ENCODE results near the gene COL6A2. TPM values are rescaled to one million over a fixed set of nuclear protein-coding genes. Genes with fewer than 3 reads are reported as not detected.

Gene COL6A2
- total and polyA plus RNA-seq, 4 experiments from 2014 or later = 0.77 to 25.7 (median 11.6) TPM

GRCh38 chr21:46088189-46088588, 9.7 kb upstream of the COL6A2 start:
- H3K4me1 Mint-ChIP-seq = peaks cover 0 to 5% (median 1%) of the 10 kb centered on the region in 4 donors
- DNase-seq = no peak
- H3K9me3 Mint-ChIP-seq = peaks cover 0 to 43% (median 28%) of the 10 kb centered on the region in 8 donors
- Histone ChIP-seq H3K9me3 (ENCODE audit: control insufficient read depth in 1 of 2, low read length in 2 of 2) (no peaks in the 10 kb centered on the region), H3K4me1 (ENCODE audit: insufficient read depth, low read length) (no peaks in the 10 kb centered on the region), H3K27ac (ENCODE audit: low read depth, low read length) (no peak overlapping the region), H3K27me3 (ENCODE audit: insufficient read depth, low read length) (no peaks in the 10 kb centered on the region), H3K36me3 (ENCODE audit: insufficient read depth, low read length) (no peaks in the 10 kb centered on the region), H3K4me3 (ENCODE audit: low read length in 2 of 2) (no peak overlapping the region)
- intact Hi-C loops (cut with micrococcal nuclease) = no loop called here
- H3K27ac Mint-ChIP-seq = no peak overlapping the region
- H3K27me3 Mint-ChIP-seq = peaks cover 0 to 2% of the 10 kb centered on the region in 2 donors
- no peak overlapping the region for H3K4me3 Mint-ChIP-seq
- ChIA-PET CTCF (ENCODE audit: partially characterized antibody) (no interaction called here), POLR2A (ENCODE audit: partially characterized antibody) (no interaction called here)
- H3K36me3 Mint-ChIP-seq = no peaks in the 10 kb centered on the region

- Mint-ChIP-seq H3K4me1 (peaks cover 0 to 5% (median 1%) of the 10 kb centered on the region in 4 donors), H3K27me3 (peaks cover 0 to 2% of the 10 kb centered on the region in 2 donors), H3K36me3 (no peaks in the 10 kb centered on the region), H3K9me3 (peaks cover 0 to 43% (median 28%) of the 10 kb centered on the region in 8 donors), H3K27ac (no peak overlapping the region), H3K4me3 (no peak overlapping the region)
- no peak for DNase-seq
- ChIA-PET POLR2A (ENCODE audit: partially characterized antibody) (no interaction called here), CTCF (ENCODE audit: partially characterized antibody) (no interaction called here)
- intact Hi-C loops (cut with micrococcal nuclease) = no loop called here
- H3K36me3 ChIP-seq (ENCODE audit: insufficient read depth, low read length) = no peaks in the 10 kb centered on the region
- no peaks in the 10 kb centered on the region for H3K4me1 ChIP-seq (ENCODE audit: insufficient read depth, low read length)
- no peaks in the 10 kb centered on the region for H3K27me3 ChIP-seq (ENCODE audit: insufficient read depth, low read length)
- no peak overlapping the region for H3K4me3 ChIP-seq (ENCODE audit: low read length in 2 of 2)
- H3K27ac ChIP-seq (ENCODE audit: low read depth, low read length) = no peak overlapping the region
- no peaks in the 10 kb centered on the region for H3K9me3 ChIP-seq (ENCODE audit: control insufficient read depth in 1 of 2, low read length in 2 of 2)
Measured at GRCh38 chr21:46089285-46089684, 8.6 kb upstream of the COL6A2 start.

GRCh38 chr21:46091118-46091517, 6.8 kb upstream of the COL6A2 start:
- intact Hi-C loops (cut with micrococcal nuclease) = no loop called here
- Histone ChIP-seq H3K27ac (ENCODE audit: low read depth, low read length) (no peak overlapping the region), H3K4me3 (ENCODE audit: low read length in 2 of 2) (no peak overlapping the region), H3K27me3 (ENCODE audit: insufficient read depth, low read length) (no peaks in the 10 kb centered on the region), H3K4me1 (ENCODE audit: insufficient read depth, low read length) (no peaks in the 10 kb centered on the region), H3K36me3 (ENCODE audit: insufficient read depth, low read length) (no peaks in the 10 kb centered on the region), H3K9me3 (ENCODE audit: control insufficient read depth in 1 of 2, low read length in 2 of 2) (no peaks in the 10 kb centered on the region)
- no peak overlapping the region for H3K4me3 Mint-ChIP-seq
- no peak for DNase-seq
- H3K9me3 Mint-ChIP-seq = peaks cover 0 to 38% (median 25%) of the 10 kb centered on the region in 8 donors
- peaks cover 0 to 6% (median 1%) of the 10 kb centered on the region in 4 donors for H3K4me1 Mint-ChIP-seq
- CTCF ChIA-PET (ENCODE audit: partially characterized antibody) = no interaction called here
- H3K36me3 Mint-ChIP-seq = no peaks in the 10 kb centered on the region
- POLR2A ChIA-PET (ENCODE audit: partially characterized antibody) = no interaction called here
- peaks cover 0 to 2% of the 10 kb centered on the region in 2 donors for H3K27me3 Mint-ChIP-seq
- H3K27ac Mint-ChIP-seq = peak overlapping the region in 1 of 7 donors; percentile 81

GRCh38 chr21:46091631-46092025, 6.3 kb upstream of the COL6A2 start:
- no peak for DNase-seq
- intact Hi-C loops (cut with micrococcal nuclease) = no loop called here
- POLR2A ChIA-PET (ENCODE audit: partially characterized antibody) = no interaction called here
- H3K27me3 Mint-ChIP-seq = peaks cover 0 to 2% of the 10 kb centered on the region in 2 donors
- H3K4me1 Mint-ChIP-seq = peaks cover 0 to 7% (median 1%) of the 10 kb centered on the region in 4 donors
- no peak overlapping the region for H3K27ac Mint-ChIP-seq
- CTCF ChIA-PET (ENCODE audit: partially characterized antibody) = no interaction called here
- no peak overlapping the region for H3K4me3 Mint-ChIP-seq
- Histone ChIP-seq H3K9me3 (ENCODE audit: control insufficient read depth in 1 of 2, low read length in 2 of 2) (no peaks in the 10 kb centered on the region), H3K27me3 (ENCODE audit: insufficient read depth, low read length) (no peaks in the 10 kb centered on the region), H3K4me3 (ENCODE audit: low read length in 2 of 2) (no peak overlapping the region), H3K4me1 (ENCODE audit: insufficient read depth, low read length) (no peaks in the 10 kb centered on the region), H3K36me3 (ENCODE audit: insufficient read depth, low read length) (no peaks in the 10 kb centered on the region), H3K27ac (ENCODE audit: low read depth, low read length) (no peak overlapping the region)
- peaks cover 0 to 35% (median 24%) of the 10 kb centered on the region in 8 donors for H3K9me3 Mint-ChIP-seq
- H3K36me3 Mint-ChIP-seq = no peaks in the 10 kb centered on the region

- H3K27me3 ChIP-seq (ENCODE audit: insufficient read depth, low read length) = no peaks in the 10 kb centered on the region
- no peak overlapping the region for H3K4me3 ChIP-seq (ENCODE audit: low read length in 2 of 2)
- no peaks in the 10 kb centered on the region for H3K4me1 ChIP-seq (ENCODE audit: insufficient read depth, low read length)
- DNase-seq = no peak
- Mint-ChIP-seq H3K27me3 (no peaks in the 10 kb centered on the region), H3K4me3 (no peak overlapping the region), H3K4me1 (peaks cover 0 to 9% (median 3%) of the 10 kb centered on the region in 4 donors), H3K36me3 (no peaks in the 10 kb centered on the region), H3K27ac (no peak overlapping the region), H3K9me3 (peaks cover 0 to 30% (median 18%) of the 10 kb centered on the region in 8 donors)
- no peak overlapping the region for H3K27ac ChIP-seq (ENCODE audit: low read depth, low read length)
- no peaks in the 10 kb centered on the region for H3K9me3 ChIP-seq (ENCODE audit: control insufficient read depth in 1 of 2, low read length in 2 of 2)
- intact Hi-C loops (cut with micrococcal nuclease) = no loop called here
- POLR2A ChIA-PET (ENCODE audit: partially characterized antibody) = no interaction called here
- CTCF ChIA-PET (ENCODE audit: partially characterized antibody) = no interaction called here
- H3K36me3 ChIP-seq (ENCODE audit: insufficient read depth, low read length) = no peaks in the 10 kb centered on the region
Measured at GRCh38 chr21:46092026-46092764, 5.7 kb upstream of the COL6A2 start.

GRCh38 chr21:46092811-46093667, 4.9 kb upstream of the COL6A2 start:
- Histone ChIP-seq H3K27ac (ENCODE audit: low read depth, low read length) (no peak overlapping the region), H3K9me3 (ENCODE audit: control insufficient read depth in 1 of 2, low read length in 2 of 2) (no peaks in the 10 kb centered on the region), H3K36me3 (ENCODE audit: insufficient read depth, low read length) (no peaks in the 10 kb centered on the region), H3K27me3 (ENCODE audit: insufficient read depth, low read length) (no peaks in the 10 kb centered on the region), H3K4me1 (ENCODE audit: insufficient read depth, low read length) (no peaks in the 10 kb centered on the region), H3K4me3 (ENCODE audit: low read length in 2 of 2) (no peak overlapping the region)
- Mint-ChIP-seq H3K27me3 (no peaks in the 10 kb centered on the region), H3K4me3 (no peak overlapping the region), H3K36me3 (no peaks in the 10 kb centered on the region), H3K27ac (no peak overlapping the region), H3K9me3 (peaks cover 0 to 23% (median 15%) of the 10 kb centered on the region in 8 donors), H3K4me1 (peaks cover 0 to 9% (median 3%) of the 10 kb centered on the region in 4 donors)
- POLR2A ChIA-PET (ENCODE audit: partially characterized antibody) = no interaction called here
- DNase-seq = no peak
- intact Hi-C loops (cut with micrococcal nuclease) = no loop called here
- CTCF ChIA-PET (ENCODE audit: partially characterized antibody) = no interaction called here

- no peak overlapping the region for H3K4me3 Mint-ChIP-seq
- CTCF ChIA-PET (ENCODE audit: partially characterized antibody) = no interaction called here
- no peak overlapping the region for H3K4me3 ChIP-seq (ENCODE audit: low read length in 2 of 2)
Measured at GRCh38 chr21:46093668-46094400, 4.1 kb upstream of the COL6A2 start.

More at GRCh38 chr21:46093668-46094400, 4.1 kb upstream of the COL6A2 start:
- no peaks in the 10 kb centered on the region for H3K9me3 ChIP-seq (ENCODE audit: control insufficient read depth in 1 of 2, low read length in 2 of 2)
- DNase-seq = peak in 1 of 5 donors; percentile 16
- POLR2A ChIA-PET (ENCODE audit: partially characterized antibody) = no interaction called here
- Mint-ChIP-seq H3K27ac (peak overlapping the region in 1 of 7 donors; percentile 5), H3K27me3 (no peaks in the 10 kb centered on the region), H3K9me3 (peaks cover 0 to 15% (median 8%) of the 10 kb centered on the region in 8 donors), H3K4me1 (peaks cover 0 to 9% (median 3%) of the 10 kb centered on the region in 4 donors), H3K36me3 (no peaks in the 10 kb centered on the region)
- H3K27ac ChIP-seq (ENCODE audit: low read depth, low read length) = no peak overlapping the region
- intact Hi-C loops (cut with micrococcal nuclease) = no loop called here
- H3K36me3 ChIP-seq (ENCODE audit: insufficient read depth, low read length) = no peaks in the 10 kb centered on the region
- H3K27me3 ChIP-seq (ENCODE audit: insufficient read depth, low read length) = no peaks in the 10 kb centered on the region
- no peaks in the 10 kb centered on the region for H3K4me1 ChIP-seq (ENCODE audit: insufficient read depth, low read length)
